ENCODE results near the gene PAK1IP1.

DNA sequence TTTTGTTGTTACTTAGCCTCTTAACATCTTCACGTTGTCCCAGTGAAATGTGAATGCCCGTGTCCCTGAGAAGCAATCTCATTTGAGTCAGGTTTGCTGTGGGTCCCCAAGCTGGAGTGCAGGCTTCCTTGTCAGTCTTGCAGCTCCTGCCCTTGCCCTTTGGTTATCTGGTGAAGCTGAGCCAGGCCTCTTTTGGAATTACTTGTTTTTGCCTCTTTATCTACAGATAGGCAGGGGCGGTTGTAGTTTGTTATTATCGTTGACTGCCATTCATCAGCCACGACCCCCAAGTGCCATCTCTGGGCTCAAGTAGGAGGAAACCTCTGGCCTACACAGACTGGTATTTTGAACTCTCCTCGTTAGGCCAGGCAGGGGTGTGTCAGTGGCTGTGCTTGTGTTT lies 30.3 kb downstream of the PAK1IP1 start:
- TF ChIP-seq GATA2 (IDR thresholded peaks at IDR 0.05; ENCODE audit: low read depth, low read length) = no peak
- TF ChIP-seq GATA3 (IDR thresholded peaks at IDR 0.05; ENCODE audit: low read depth, low read length) = no peak

All from SH-SY5Y (cell line).